Measurements from ENCODE around the gene ZNF213. TPM values are rescaled to one million over a fixed set of nuclear protein-coding genes. Genes with fewer than 3 reads are reported as not detected.

The ZNF213 gene
- total and polyA plus RNA-seq, 2 donors (not counting 1 experiment from before 2014, with no cell fraction given), result 0.43 to 8.8 TPM

GRCh38 chr16:3099395-3099731 lies 35.5 kb upstream of the ZNF213 start:
- DNase-seq (ENCODE audit: low read depth in 2 of 2), result no peak
- no peak for TF ChIP-seq EZH2 (IDR thresholded peaks at IDR 0.05; ENCODE audit: low read length, missing control alignments)
- TF ChIP-seq, protein P1, sequence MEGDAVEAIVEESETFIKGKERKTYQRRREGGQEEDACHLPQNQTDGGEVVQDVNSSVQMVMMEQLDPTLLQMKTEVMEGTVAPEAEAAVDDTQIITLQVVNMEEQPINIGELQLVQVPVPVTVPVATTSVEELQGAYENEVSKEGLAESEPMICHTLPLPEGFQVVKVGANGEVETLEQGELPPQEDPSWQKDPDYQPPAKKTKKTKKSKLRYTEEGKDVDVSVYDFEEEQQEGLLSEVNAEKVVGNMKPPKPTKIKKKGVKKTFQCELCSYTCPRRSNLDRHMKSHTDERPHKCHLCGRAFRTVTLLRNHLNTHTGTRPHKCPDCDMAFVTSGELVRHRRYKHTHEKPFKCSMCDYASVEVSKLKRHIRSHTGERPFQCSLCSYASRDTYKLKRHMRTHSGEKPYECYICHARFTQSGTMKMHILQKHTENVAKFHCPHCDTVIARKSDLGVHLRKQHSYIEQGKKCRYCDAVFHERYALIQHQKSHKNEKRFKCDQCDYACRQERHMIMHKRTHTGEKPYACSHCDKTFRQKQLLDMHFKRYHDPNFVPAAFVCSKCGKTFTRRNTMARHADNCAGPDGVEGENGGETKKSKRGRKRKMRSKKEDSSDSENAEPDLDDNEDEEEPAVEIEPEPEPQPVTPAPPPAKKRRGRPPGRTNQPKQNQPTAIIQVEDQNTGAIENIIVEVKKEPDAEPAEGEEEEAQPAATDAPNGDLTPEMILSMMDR (conservative IDR thresholded peaks at IDR 0.05 in 1 of 2, IDR thresholded peaks at IDR 0.05 in 1 of 2; ENCODE audit: low read depth in 1 of 2, low read length in 2 of 2), result no peak
- Histone ChIP-seq H3K79me2 (ENCODE audit: control insufficient read depth, insufficient read depth, low read length) (no peaks in the 10 kb centered on the region), H3K9ac (ENCODE audit: insufficient read depth, low read length) (no peak overlapping the region), H3K4me3 (replicated peaks in 1 of 4; ENCODE audit: control extremely low read depth in 1 of 4, insufficient read depth in 1 of 4, low read depth in 3 of 4, low read length in 4 of 4) (no peak overlapping the region), H3K36me3 (ENCODE audit: control insufficient read depth, insufficient read depth, low read length) (no peaks in the 10 kb centered on the region), H3K4me1 (ENCODE audit: control insufficient read depth, extremely low read depth, insufficient read depth, low read length) (peaks cover 3% of the 10 kb centered on the region), H2AFZ (ENCODE audit: low read length) (no peak overlapping the region), H4K20me1 (ENCODE audit: control insufficient read depth, extremely low read depth, insufficient read depth, low read length) (no peaks in the 10 kb centered on the region), H3K9me3 (ENCODE audit: control insufficient read depth, insufficient read depth, low read depth, low read length) (no peaks in the 10 kb centered on the region), H3K4me2 (ENCODE audit: extremely low read depth, insufficient read depth, low read length) (no peak overlapping the region), H3K27ac (ENCODE audit: insufficient read depth, low read length) (no peak overlapping the region), H3K27me3 (ENCODE audit: control insufficient read depth, insufficient read depth, low read length) (peaks cover 12% of the 10 kb centered on the region)

DNA sequence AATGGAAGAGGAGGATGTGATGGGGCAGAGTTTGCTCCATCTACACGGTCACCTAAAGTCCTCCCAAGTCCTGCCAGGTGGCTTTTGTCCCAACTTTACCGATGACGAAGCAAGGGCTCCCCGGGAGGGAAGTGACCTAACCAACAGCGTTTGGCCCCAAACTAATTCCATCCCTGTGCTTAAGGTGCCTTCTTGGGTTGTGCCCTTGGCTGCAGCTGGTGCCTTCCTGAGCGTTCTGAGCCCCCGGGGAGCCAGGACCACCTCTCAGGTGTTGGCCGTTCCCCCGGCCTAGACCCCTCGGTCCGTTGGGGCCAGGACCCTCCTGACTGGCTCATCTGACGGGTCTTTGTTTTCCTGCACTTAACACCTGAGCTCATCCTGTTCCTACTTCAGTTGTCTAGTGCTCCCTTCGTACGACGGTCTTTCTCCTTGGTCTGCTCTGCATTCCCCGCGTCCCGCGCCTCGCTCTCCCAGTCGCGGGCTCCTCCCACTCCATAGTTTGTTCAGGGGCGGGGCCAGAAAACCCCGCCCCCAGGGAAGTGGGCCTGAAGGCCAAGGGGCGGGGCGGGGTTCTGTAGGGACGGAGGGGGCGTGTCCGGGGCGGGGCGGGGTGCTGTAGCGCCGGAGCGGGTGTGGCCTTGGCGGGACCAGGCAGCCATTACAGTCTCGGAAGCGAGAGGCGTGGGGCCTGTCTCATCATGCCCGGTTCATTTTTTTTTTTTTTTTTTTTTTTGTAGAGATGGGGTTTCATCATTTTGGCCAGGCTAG lies 34.9 kb upstream of the ZNF213 start:
- no peaks in the 10 kb centered on the region for H4K20me1 ChIP-seq (ENCODE audit: control insufficient read depth, extremely low read depth, insufficient read depth, low read length)

DNA sequence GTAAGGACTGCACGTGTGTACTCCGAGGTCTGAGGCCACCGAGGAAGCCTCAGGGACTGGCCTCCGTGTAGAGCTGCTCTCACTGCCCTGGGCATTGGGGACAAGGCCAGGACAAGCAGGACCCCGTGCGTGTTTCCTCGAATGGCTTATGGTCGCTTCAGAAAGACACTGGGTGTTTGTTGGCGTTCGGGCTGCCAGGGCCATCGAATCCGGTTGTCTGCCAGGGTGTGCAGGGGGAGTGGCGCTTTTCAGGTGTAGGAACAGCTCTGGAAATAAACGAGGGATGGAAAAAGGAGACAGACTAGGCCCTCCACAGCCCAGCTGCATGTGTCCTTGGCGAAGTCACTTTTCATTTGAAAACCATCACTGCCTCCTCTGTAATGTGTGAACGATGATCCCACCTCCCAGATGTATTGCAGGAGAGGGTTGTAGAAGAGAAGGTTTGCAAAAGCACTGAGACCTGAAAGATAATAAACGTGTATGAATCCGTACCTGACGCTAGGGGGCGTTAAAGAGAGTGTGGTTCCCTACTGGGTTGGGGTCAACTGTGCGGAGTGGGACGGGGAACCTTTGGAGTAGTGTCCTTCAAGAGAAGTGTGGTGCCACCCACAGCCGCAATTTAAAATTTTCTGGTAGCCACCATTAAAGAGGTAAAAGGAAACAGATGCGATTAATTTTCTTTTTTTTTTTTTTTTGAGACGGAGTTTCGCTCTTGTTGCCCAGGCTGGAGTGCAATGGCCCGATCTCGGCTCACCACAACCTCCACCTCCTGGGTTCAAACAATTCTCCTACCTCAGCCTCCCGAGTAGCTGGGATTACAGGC lies 33.6 kb upstream of the ZNF213 start:
- DNase-seq (ENCODE audit: low read depth in 2 of 2), result peak in 1 of 2 donors; percentile 24
- H3K9me3 ChIP-seq (ENCODE audit: control insufficient read depth, insufficient read depth, low read depth, low read length), result no peaks in the 10 kb centered on the region
- no peak overlapping the region for H3K4me2 ChIP-seq (ENCODE audit: extremely low read depth, insufficient read depth, low read length)
- no peak overlapping the region for H3K4me3 ChIP-seq (replicated peaks in 1 of 4; ENCODE audit: control extremely low read depth in 1 of 4, insufficient read depth in 1 of 4, low read depth in 3 of 4, low read length in 4 of 4)
- no peaks in the 10 kb centered on the region for H3K36me3 ChIP-seq (ENCODE audit: control insufficient read depth, insufficient read depth, low read length)
- H3K27ac ChIP-seq (ENCODE audit: insufficient read depth, low read length), result no peak overlapping the region
- TF ChIP-seq, protein P1 (conservative IDR thresholded peaks at IDR 0.05 in 1 of 2, IDR thresholded peaks at IDR 0.05 in 1 of 2; ENCODE audit: low read depth in 1 of 2, low read length in 2 of 2), result peak; percentile 36 to 61
- no peak for TF ChIP-seq EZH2 (IDR thresholded peaks at IDR 0.05; ENCODE audit: low read length, missing control alignments)
- H3K79me2 ChIP-seq (ENCODE audit: control insufficient read depth, insufficient read depth, low read length), result no peaks in the 10 kb centered on the region
- H2AFZ ChIP-seq (ENCODE audit: low read length), result no peak overlapping the region
- H4K20me1 ChIP-seq (ENCODE audit: control insufficient read depth, extremely low read depth, insufficient read depth, low read length), result no peaks in the 10 kb centered on the region
- no peak overlapping the region for H3K9ac ChIP-seq (ENCODE audit: insufficient read depth, low read length)
- H3K27me3 ChIP-seq (ENCODE audit: control insufficient read depth, insufficient read depth, low read length), result peaks cover 12% of the 10 kb centered on the region
- H3K4me1 ChIP-seq (ENCODE audit: control insufficient read depth, extremely low read depth, insufficient read depth, low read length), result peaks cover 3% of the 10 kb centered on the region

More for the DNA sequence above, 34.9 kb upstream of the ZNF213 start:
- Histone ChIP-seq H3K4me3 (replicated peaks in 1 of 4; ENCODE audit: control extremely low read depth in 1 of 4, insufficient read depth in 1 of 4, low read depth in 3 of 4, low read length in 4 of 4) (peak overlapping the region in 2 of 4 experiments; percentile 18 to 27), H2AFZ (ENCODE audit: low read length) (peak overlapping the region; percentile 58), H3K9me3 (ENCODE audit: control insufficient read depth, insufficient read depth, low read depth, low read length) (no peaks in the 10 kb centered on the region), H3K27ac (ENCODE audit: insufficient read depth, low read length) (no peak overlapping the region), H3K36me3 (ENCODE audit: control insufficient read depth, insufficient read depth, low read length) (no peaks in the 10 kb centered on the region), H3K4me1 (ENCODE audit: control insufficient read depth, extremely low read depth, insufficient read depth, low read length) (peaks cover 3% of the 10 kb centered on the region), H3K9ac (ENCODE audit: insufficient read depth, low read length) (no peak overlapping the region), H3K79me2 (ENCODE audit: control insufficient read depth, insufficient read depth, low read length) (no peaks in the 10 kb centered on the region), H3K4me2 (ENCODE audit: extremely low read depth, insufficient read depth, low read length) (peak overlapping the region; percentile 70), H3K27me3 (ENCODE audit: control insufficient read depth, insufficient read depth, low read length) (peaks cover 12% of the 10 kb centered on the region)
- peak; percentile 72 to 80 for DNase-seq (ENCODE audit: low read depth in 2 of 2)
- TF ChIP-seq, protein P1 (conservative IDR thresholded peaks at IDR 0.05 in 1 of 2, IDR thresholded peaks at IDR 0.05 in 1 of 2; ENCODE audit: low read depth in 1 of 2, low read length in 2 of 2), result no peak
- no peak for TF ChIP-seq EZH2 (IDR thresholded peaks at IDR 0.05; ENCODE audit: low read length, missing control alignments)
